OCI-LY1 (cell line): ENCODE results near the gene DCTN2.

Experiments
- EZH2 ChIP-seq: fragments of 200-600 bp; sonication (generic), shearing (Covaris generic); IDR thresholded peaks from 2 replicates; pipeline ENCODE4 v1.8.0; 2017; ENCODE audit warnings: borderline replicate concordance, mixed run types, mild to moderate bottlenecking, antibody characterized with exemption, low read length, moderate library complexity, mixed read lengths
- TF ChIP-seq, protein P1 (sequence below): fragments of 200-600 bp; sonication (generic), shearing (Covaris generic); IDR thresholded peaks from 2 replicates; pipeline ENCODE4 v1.5.1; 2017; ENCODE audit warnings: mild to moderate bottlenecking, antibody characterized with exemption, low read length, moderate library complexity, mixed read lengths

DNA sequence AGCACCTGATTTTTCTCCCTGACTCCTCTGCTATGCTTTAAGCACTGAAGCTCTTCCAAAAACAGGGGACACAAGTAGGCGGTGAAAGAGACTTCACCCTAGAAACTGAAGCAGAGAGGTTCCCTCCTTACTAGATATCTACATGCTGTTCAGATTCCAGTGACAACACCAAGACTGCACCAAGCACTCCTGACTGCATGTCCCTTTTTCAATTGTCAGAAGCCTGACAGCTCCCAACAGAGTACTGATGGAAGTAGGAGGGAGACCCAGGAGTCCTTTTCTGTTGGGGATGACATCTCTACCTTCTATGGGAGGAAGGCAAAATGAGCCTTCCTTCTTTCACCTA is 10.4 kb downstream of the DCTN2 start:
- TF ChIP-seq, protein P1, sequence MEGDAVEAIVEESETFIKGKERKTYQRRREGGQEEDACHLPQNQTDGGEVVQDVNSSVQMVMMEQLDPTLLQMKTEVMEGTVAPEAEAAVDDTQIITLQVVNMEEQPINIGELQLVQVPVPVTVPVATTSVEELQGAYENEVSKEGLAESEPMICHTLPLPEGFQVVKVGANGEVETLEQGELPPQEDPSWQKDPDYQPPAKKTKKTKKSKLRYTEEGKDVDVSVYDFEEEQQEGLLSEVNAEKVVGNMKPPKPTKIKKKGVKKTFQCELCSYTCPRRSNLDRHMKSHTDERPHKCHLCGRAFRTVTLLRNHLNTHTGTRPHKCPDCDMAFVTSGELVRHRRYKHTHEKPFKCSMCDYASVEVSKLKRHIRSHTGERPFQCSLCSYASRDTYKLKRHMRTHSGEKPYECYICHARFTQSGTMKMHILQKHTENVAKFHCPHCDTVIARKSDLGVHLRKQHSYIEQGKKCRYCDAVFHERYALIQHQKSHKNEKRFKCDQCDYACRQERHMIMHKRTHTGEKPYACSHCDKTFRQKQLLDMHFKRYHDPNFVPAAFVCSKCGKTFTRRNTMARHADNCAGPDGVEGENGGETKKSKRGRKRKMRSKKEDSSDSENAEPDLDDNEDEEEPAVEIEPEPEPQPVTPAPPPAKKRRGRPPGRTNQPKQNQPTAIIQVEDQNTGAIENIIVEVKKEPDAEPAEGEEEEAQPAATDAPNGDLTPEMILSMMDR = no peak
- TF ChIP-seq EZH2 = no peak
